Sigmoid colon (tissue), 4 donors: ENCODE results near the gene TMED4.
"Not testable (repeated sequence)": the region's sequence is repeated elsewhere in the genome, so short reads cannot be mapped to it uniquely, and the experiment has no call there.

Experiments
- EP300 ChIP-seq, 4 donors: sonication (generic); formaldehyde crosslinking; IDR thresholded peaks; one replicate each; pipeline ENCODE4 v1.6.1; 2017; ENCODE audit warnings: antibody characterized with exemption in 4 of 4
- TF ChIP-seq, protein P1 (sequence below), 4 experiments: fragments of 450-650 bp in 3 of 4; fragments of 200-600 bp in 1 of 4; IDR thresholded peaks; one replicate each; pipeline ENCODE4 v1.5.1; 2016 to 2019; ENCODE audit warnings: antibody characterized with exemption in 4 of 4, mild to moderate bottlenecking in 3 of 4, moderate library complexity in 2 of 4

DNA sequence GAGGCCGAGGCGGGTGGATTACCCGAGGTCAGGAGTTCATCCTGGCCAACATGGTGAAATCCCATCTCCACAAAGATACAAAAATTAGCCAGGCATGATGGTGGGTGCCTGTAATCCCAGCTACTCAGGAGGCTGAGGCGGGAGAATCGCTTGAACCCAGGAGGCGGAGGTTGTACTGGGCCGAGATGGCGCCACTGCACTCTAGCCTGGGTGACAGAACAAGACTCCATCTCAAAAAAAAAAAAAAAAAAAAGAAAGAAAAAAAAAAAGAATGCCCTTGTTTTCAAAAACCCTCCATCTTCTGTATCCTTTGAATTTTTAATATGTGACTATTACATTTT is 19.4 kb downstream of the TMED4 start:
- TF ChIP-seq, protein P1, sequence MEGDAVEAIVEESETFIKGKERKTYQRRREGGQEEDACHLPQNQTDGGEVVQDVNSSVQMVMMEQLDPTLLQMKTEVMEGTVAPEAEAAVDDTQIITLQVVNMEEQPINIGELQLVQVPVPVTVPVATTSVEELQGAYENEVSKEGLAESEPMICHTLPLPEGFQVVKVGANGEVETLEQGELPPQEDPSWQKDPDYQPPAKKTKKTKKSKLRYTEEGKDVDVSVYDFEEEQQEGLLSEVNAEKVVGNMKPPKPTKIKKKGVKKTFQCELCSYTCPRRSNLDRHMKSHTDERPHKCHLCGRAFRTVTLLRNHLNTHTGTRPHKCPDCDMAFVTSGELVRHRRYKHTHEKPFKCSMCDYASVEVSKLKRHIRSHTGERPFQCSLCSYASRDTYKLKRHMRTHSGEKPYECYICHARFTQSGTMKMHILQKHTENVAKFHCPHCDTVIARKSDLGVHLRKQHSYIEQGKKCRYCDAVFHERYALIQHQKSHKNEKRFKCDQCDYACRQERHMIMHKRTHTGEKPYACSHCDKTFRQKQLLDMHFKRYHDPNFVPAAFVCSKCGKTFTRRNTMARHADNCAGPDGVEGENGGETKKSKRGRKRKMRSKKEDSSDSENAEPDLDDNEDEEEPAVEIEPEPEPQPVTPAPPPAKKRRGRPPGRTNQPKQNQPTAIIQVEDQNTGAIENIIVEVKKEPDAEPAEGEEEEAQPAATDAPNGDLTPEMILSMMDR (IDR thresholded peaks at IDR 0.05), result not testable (repeated sequence)
- not testable (repeated sequence) for TF ChIP-seq EP300 (IDR thresholded peaks at IDR 0.05)
